SK-N-SH (cell line): ENCODE measurements around the gene GAN. TPM values are rescaled to one million over a fixed set of nuclear protein-coding genes. Genes with fewer than 3 reads are reported as not detected.

Source experiments
- CTCF ChIA-PET: fragments of 300-600, 350-600 bp; formaldehyde crosslinking; extraction: SDS; loops from one replicate; lab custom pipeline; 2021; lab: Yijun Ruan, JAX
- POLR2A ChIA-PET: fragments of 350-600 bp; sonication (Branson Sonifier 250); formaldehyde crosslinking; extraction: SDS; loops from one replicate; lab custom pipeline; 2020; ENCODE audit warnings: antibody characterized with exemption, inconsistent platforms; lab: Yijun Ruan, JAX
- DNase-seq: peaks from one replicate; pipeline ENCODE4 v3.0.0; 2012
- H2AFZ ChIP-seq: fragments of 200-600 bp; sonication (generic); 2 replicates; pipeline ENCODE4 v1.8.1; 2016; ENCODE audit warnings: antibody characterized with exemption, mild to moderate bottlenecking, low read depth
- H3F3A ChIP-seq: fragments of 200-600 bp; sonication (generic); replicated peaks from 2 replicates; pipeline ENCODE3; 2016; ENCODE audit warnings: antibody characterized with exemption, mild to moderate bottlenecking; ENCODE audit not compliant: insufficient read depth
- H3K27ac ChIP-seq, 2 experiments: fragments of 200-500 bp in 1 of 2; fragments of 200-600 bp in 1 of 2; sonication (Bioruptor generic) in 1 of 2; sonication (generic), shearing (Covaris generic) in 1 of 2; 2 replicates each; pipeline versions ENCODE4 v1.5.1 to v1.6.1; 2014 to 2016; ENCODE audit warnings: low read depth in 2 of 2, inconsistent platforms in 1 of 2, low read length in 1 of 2, mild to moderate bottlenecking in 1 of 2, mixed read lengths in 1 of 2
- H3K27me3 ChIP-seq: fragments of 200-600 bp; sonication (generic), shearing (Covaris generic); 2 replicates; pipeline ENCODE4 v1.6.1; 2016; ENCODE audit warnings: mixed run types; ENCODE audit not compliant: insufficient read depth
- H3K36me3 ChIP-seq, 2 experiments: fragments of 200-500 bp in 1 of 2; fragments of 200-600 bp in 1 of 2; sonication (Bioruptor generic) in 1 of 2; sonication (generic) in 1 of 2; replicated peaks in 1 of 2; 2 replicates each; pipeline versions ENCODE3 to v1.5.1; 2014 to 2016; ENCODE audit warnings: low read length in 1 of 2, mild to moderate bottlenecking in 1 of 2; ENCODE audit not compliant: insufficient read depth in 2 of 2, control insufficient read depth in 1 of 2
- H3K4me1 ChIP-seq, 2 experiments: fragments of 200-500 bp in 1 of 2; fragments of 200-600 bp in 1 of 2; sonication (Bioruptor generic) in 1 of 2; sonication (generic), shearing (Covaris generic) in 1 of 2; 2 replicates each; pipeline versions ENCODE4 v1.5.1 to v1.6.1; 2014 to 2016; ENCODE audit warnings: low read depth in 1 of 2, low read length in 1 of 2, mixed run types in 1 of 2; ENCODE audit not compliant: insufficient read depth in 2 of 2, control insufficient read depth in 1 of 2
- H3K4me2 ChIP-seq: fragments of 200-600 bp; sonication (generic), shearing (Covaris generic); 2 replicates; pipeline ENCODE4 v1.6.1; 2017; ENCODE audit warnings: mixed run types
- H3K4me3 ChIP-seq, 2 experiments: fragments of 200-500 bp in 1 of 2; fragments of 200-600 bp in 1 of 2; sonication (Bioruptor generic) in 1 of 2; sonication (generic), shearing (Covaris generic) in 1 of 2; 2 replicates each; pipeline versions ENCODE4 v1.5.1 to v1.8.1; 2014 to 2016; ENCODE audit warnings: low read depth in 2 of 2, inconsistent platforms in 1 of 2, low read length in 1 of 2, mild to moderate bottlenecking in 1 of 2, mixed read lengths in 1 of 2, moderate library complexity in 1 of 2
- H3K79me2 ChIP-seq: fragments of 200-600 bp; sonication (generic); 2 replicates; pipeline ENCODE4 v1.8.1; 2017; ENCODE audit warnings: mild to moderate bottlenecking; ENCODE audit not compliant: insufficient read depth
- H3K9ac ChIP-seq: fragments of 200-600 bp; sonication (generic); 2 replicates; pipeline ENCODE4 v1.6.1; 2017; ENCODE audit warnings: mixed run types
- H3K9me2 ChIP-seq: fragments of 200-600 bp; sonication (generic); 2 replicates; pipeline ENCODE4 v1.6.1; 2017; ENCODE audit warnings: mixed run types
- H3K9me3 ChIP-seq: fragments of 200-600 bp; sonication (generic); 2 replicates; pipeline ENCODE4 v1.6.1; 2017; ENCODE audit warnings: mixed run types, mild to moderate bottlenecking, moderate library complexity
- H4K20me1 ChIP-seq: fragments of 200-600 bp; sonication (generic); 2 replicates; pipeline ENCODE4 v1.6.1; 2017; ENCODE audit warnings: mild to moderate bottlenecking, mixed run types; ENCODE audit not compliant: insufficient read depth
- EP300 ChIP-seq, 2 experiments: IDR thresholded peaks; 2 replicates each; pipeline versions ENCODE4 v1.4.0 to v1.6.1; 2012; ENCODE audit warnings: borderline replicate concordance in 1 of 2, low read depth in 1 of 2, low read length in 1 of 2
- FOSL2 ChIP-seq: IDR thresholded peaks from 2 replicates; pipeline ENCODE4 v1.4.0; 2012; ENCODE audit warnings: low read depth, mild to moderate bottlenecking, moderate library complexity, borderline replicate concordance
- FOXM1 ChIP-seq: IDR thresholded peaks from 2 replicates; pipeline ENCODE4 v1.4.0; 2012; ENCODE audit warnings: low read depth, mild to moderate bottlenecking
- JUND ChIP-seq: IDR thresholded peaks from 2 replicates; pipeline ENCODE4 v1.4.0; 2012
- MXI1 ChIP-seq: IDR thresholded peaks from 2 replicates; pipeline ENCODE4 v1.6.1; 2012; ENCODE audit warnings: mild to moderate bottlenecking, low read depth, low read length, improper control_type of control experiment
- NFIC ChIP-seq: IDR thresholded peaks from 2 replicates; pipeline ENCODE4 v1.4.0; 2012; ENCODE audit warnings: borderline replicate concordance
- RCOR1 ChIP-seq: fragments of 150-350 bp; IDR thresholded peaks from 2 replicates; pipeline ENCODE4 v1.6.1; 2017; ENCODE audit warnings: antibody characterized with exemption, low read length
- RXRA ChIP-seq: IDR thresholded peaks from 2 replicates; pipeline ENCODE4 v1.4.0; 2012; ENCODE audit warnings: low read depth, mild to moderate bottlenecking, borderline replicate concordance
- TEAD4 ChIP-seq: IDR thresholded peaks from 2 replicates; pipeline ENCODE4 v1.4.0; 2012; ENCODE audit warnings: mild to moderate bottlenecking, borderline replicate concordance; ENCODE audit not compliant: insufficient read depth
- WGBS: methylation state at CpG from one replicate; pipeline ENCODE4 v1.1.6; 2017; ENCODE audit warnings: low lambda C conversion rate; 5-methylcytosine and 5-hydroxymethylcytosine counted together
- polyA plus RNA-seq, 3 experiments: library from polyadenylated mRNA; depleted of rRNA; stranded (reverse); fragments of >200 nt; gene quantifications; 2 replicates each; pipeline ENCODE4 v1.2.3, GENCODE V29; 2012
- TF ChIP-seq, protein P1 (sequence below): IDR thresholded peaks from 2 replicates; pipeline ENCODE4 v1.6.1; 2012; ENCODE audit warnings: mild to moderate bottlenecking, low read depth, low read length, moderate library complexity
- TF ChIP-seq, protein P2 (sequence below): fragments of 150-350 bp; IDR thresholded peaks from 2 replicates; pipeline ENCODE4 v1.6.1; 2016; ENCODE audit warnings: mild to moderate bottlenecking, low read depth, low read length
- TF ChIP-seq, protein P3 (sequence below): fragments of 150-350 bp; IDR thresholded peaks from 2 replicates; pipeline ENCODE4 v1.6.1; 2017; ENCODE audit warnings: antibody characterized with exemption, low read length, low read depth, borderline replicate concordance

Gene GAN
- polyA plus RNA-seq, 1 of the 3 experiments (the other 2 are of a cell fraction): 0.79 TPM

DNA sequence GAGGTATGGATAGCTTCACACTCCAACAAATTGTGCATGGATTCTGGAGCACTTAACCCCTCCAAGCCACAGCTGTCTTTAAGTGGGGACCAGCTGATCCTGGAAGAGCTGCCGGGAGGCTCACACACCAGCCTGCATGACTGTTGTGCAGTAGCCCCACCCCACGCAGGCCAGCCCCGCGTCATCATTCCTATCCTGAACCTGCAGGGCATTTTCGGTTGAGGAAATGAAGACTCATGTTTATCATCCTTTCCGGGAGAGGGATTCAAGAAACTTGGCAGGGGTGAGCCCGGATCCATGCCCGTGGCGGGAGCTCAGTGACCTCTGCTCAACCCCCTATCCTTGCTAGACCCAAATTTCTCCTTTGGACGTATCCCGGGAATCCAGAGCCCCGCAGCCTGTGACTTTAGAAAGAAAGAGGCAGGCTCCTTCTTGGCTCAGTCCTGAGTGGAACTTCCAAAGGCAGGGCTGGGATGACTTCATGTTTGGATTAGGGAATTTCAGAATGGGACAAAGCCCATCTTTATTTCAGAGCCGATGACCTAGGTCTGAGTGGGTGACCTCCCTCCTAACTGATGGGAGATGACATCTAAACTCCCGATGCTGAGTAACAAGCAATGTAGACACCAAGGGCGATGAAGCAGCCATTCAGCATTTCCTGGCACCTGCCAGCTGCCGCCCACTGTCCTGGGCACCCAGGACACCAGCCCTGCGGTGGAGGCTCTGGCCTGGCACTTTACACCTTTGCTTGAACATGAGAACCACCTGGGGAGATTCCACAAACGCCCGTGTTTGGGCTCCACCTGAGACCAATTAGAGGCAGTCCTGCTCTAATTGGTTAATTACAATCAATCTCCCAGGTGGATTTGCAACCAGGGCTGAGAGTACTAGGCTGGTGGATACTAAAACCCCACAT lies 86.5 kb downstream of the GAN start:
- no peak overlapping the region for H3K27ac ChIP-seq
- ChIA-PET POLR2A (interaction anchor here (0.9 kb wide), 1 partner anchor 365 kb away, joined by 3 read pairs; the partner anchor contains the start of gene ATMIN), CTCF (interaction anchor here (0.7 to 4.9 kb wide), 5 partner anchors 20 to 328 kb away, joined by 3 to 35 read pairs (median 4); no protein-coding TSS in a partner anchor)

DNA sequence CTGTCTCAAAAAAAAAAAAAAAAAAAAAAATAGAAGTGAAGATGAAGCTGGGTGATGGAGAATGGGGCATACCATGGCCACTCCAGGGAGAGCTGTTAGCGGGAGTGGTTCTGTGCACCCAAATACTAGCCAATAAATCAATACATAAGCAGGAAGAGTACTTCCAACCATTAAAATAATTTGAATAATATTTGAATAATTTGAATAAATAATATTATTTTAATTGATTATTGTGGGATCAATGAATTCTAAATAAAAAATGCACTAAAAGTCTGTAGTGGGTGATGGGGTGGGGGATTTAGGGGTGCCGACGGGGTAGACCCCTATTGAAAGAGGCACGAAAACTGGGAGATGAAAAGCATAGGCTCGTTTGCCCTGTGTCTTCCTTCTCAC lies 88.4 kb downstream of the GAN start:
- 26% methylated on average over 5 of the region's 5 CpGs for WGBS
- no peaks in the 10 kb centered on the region for H3K27me3 ChIP-seq
- H3K27ac ChIP-seq: no peak overlapping the region
- no peaks in the 10 kb centered on the region; the same call in 1 of the 2 replicates for H3K9me3 ChIP-seq
- peaks cover 0 to 2% of the 10 kb centered on the region in 2 experiments; a peak in 1 of 4 replicates for H3K4me1 ChIP-seq
- H3K79me2 ChIP-seq: no peaks in the 10 kb centered on the region
- ChIA-PET POLR2A (interaction anchor here (0.6 kb wide), 1 partner anchor 214 kb away, joined by 6 read pairs; no protein-coding TSS in a partner anchor), CTCF (interaction anchor here (0.6 to 4.9 kb wide), 21 partner anchors 8 to 327 kb away, joined by 3 to 35 read pairs (median 5); no protein-coding TSS in a partner anchor)
- DNase-seq: no peak
- H3K4me2 ChIP-seq: peak overlapping the region; percentile 75; the same call in 1 of the 2 replicates
- H3K9ac ChIP-seq: no peak overlapping the region
- no peaks in the 10 kb centered on the region for H4K20me1 ChIP-seq
- no peak for TF ChIP-seq FOSL2
- TF ChIP-seq TEAD4: no peak
- TF ChIP-seq RCOR1: no peak
- TF ChIP-seq, protein P1, sequence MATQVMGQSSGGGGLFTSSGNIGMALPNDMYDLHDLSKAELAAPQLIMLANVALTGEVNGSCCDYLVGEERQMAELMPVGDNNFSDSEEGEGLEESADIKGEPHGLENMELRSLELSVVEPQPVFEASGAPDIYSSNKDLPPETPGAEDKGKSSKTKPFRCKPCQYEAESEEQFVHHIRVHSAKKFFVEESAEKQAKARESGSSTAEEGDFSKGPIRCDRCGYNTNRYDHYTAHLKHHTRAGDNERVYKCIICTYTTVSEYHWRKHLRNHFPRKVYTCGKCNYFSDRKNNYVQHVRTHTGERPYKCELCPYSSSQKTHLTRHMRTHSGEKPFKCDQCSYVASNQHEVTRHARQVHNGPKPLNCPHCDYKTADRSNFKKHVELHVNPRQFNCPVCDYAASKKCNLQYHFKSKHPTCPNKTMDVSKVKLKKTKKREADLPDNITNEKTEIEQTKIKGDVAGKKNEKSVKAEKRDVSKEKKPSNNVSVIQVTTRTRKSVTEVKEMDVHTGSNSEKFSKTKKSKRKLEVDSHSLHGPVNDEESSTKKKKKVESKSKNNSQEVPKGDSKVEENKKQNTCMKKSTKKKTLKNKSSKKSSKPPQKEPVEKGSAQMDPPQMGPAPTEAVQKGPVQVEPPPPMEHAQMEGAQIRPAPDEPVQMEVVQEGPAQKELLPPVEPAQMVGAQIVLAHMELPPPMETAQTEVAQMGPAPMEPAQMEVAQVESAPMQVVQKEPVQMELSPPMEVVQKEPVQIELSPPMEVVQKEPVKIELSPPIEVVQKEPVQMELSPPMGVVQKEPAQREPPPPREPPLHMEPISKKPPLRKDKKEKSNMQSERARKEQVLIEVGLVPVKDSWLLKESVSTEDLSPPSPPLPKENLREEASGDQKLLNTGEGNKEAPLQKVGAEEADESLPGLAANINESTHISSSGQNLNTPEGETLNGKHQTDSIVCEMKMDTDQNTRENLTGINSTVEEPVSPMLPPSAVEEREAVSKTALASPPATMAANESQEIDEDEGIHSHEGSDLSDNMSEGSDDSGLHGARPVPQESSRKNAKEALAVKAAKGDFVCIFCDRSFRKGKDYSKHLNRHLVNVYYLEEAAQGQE: no peak
- TF ChIP-seq FOXM1: no peak
- TF ChIP-seq NFIC: no peak
- TF ChIP-seq, protein P2, sequence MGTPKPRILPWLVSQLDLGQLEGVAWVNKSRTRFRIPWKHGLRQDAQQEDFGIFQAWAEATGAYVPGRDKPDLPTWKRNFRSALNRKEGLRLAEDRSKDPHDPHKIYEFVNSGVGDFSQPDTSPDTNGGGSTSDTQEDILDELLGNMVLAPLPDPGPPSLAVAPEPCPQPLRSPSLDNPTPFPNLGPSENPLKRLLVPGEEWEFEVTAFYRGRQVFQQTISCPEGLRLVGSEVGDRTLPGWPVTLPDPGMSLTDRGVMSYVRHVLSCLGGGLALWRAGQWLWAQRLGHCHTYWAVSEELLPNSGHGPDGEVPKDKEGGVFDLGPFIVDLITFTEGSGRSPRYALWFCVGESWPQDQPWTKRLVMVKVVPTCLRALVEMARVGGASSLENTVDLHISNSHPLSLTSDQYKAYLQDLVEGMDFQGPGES: no peak
- no peak for TF ChIP-seq JUND
- TF ChIP-seq EP300 (IDR thresholded peaks at IDR 0.05; ENCODE audit: borderline replicate concordance in 1 of 2, low read depth in 1 of 2, low read length in 1 of 2): no peak
- no peak for TF ChIP-seq MXI1
- H3K4me3 ChIP-seq: peak overlapping the region in 1 of 2 experiments; percentile 38; a peak in 1 of 4 replicates
- no peak overlapping the region for H2AFZ ChIP-seq
- H3F3A ChIP-seq: peaks cover 16% of the 10 kb centered on the region
- H3K9me2 ChIP-seq: no peaks in the 10 kb centered on the region
- no peaks in the 10 kb centered on the region for H3K36me3 ChIP-seq

More for the DNA sequence above, 86.5 kb downstream of the GAN start:
- no peak overlapping the region for H3K9ac ChIP-seq
- peak overlapping the region; percentile 37; the same call in 1 of the 2 replicates for H3K4me2 ChIP-seq
- H3F3A ChIP-seq: peaks cover 12% of the 10 kb centered on the region
- no peaks in the 10 kb centered on the region for H3K9me2 ChIP-seq
- H3K79me2 ChIP-seq: no peaks in the 10 kb centered on the region
- TF ChIP-seq RXRA: no peak
- TF ChIP-seq, protein P3, sequence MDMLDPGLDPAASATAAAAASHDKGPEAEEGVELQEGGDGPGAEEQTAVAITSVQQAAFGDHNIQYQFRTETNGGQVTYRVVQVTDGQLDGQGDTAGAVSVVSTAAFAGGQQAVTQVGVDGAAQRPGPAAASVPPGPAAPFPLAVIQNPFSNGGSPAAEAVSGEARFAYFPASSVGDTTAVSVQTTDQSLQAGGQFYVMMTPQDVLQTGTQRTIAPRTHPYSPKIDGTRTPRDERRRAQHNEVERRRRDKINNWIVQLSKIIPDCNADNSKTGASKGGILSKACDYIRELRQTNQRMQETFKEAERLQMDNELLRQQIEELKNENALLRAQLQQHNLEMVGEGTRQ: no peak
- no peaks in the 10 kb centered on the region for H3K27me3 ChIP-seq
- no peak for DNase-seq
- no peaks in the 10 kb centered on the region for H3K36me3 ChIP-seq
- H3K9me3 ChIP-seq: no peaks in the 10 kb centered on the region; the same call in 1 of the 2 replicates
- H3K4me3 ChIP-seq: no peak overlapping the region
- 50% methylated on average over 15 of the region's 19 CpGs for WGBS
- peak overlapping the region; percentile 41; the same call in 1 of the 2 replicates for H2AFZ ChIP-seq
- H4K20me1 ChIP-seq: no peaks in the 10 kb centered on the region
- peaks cover 0 to 2% of the 10 kb centered on the region in 2 experiments; a peak in 1 of 4 replicates for H3K4me1 ChIP-seq
